GM13976 (cell line): ENCODE measurements around the gene GBX1.

Experiments used
- DNase-seq: peaks from one replicate; pipeline ENCODE4 v3.0.0; 2012; ENCODE audit warnings: low spot score
- in situ Hi-C: fragments of 300-500 bp; cut with MboI; formaldehyde crosslinking; loops from one replicate; pipeline ENCODE4 v1.12.0; 2022; ENCODE audit warnings: low sequenced_read_pairs, mixed read lengths, inconsistent platforms; ENCODE audit not compliant: unreplicated experiment
- TF ChIP-seq, protein P1 (sequence below): IDR thresholded peaks from 2 replicates; pipeline ENCODE4 v1.5.1; 2012; ENCODE audit warnings: borderline replicate concordance, mild to moderate bottlenecking; ENCODE audit not compliant: insufficient read depth; ENCODE audit errors: extremely low read depth, missing control alignments, control extremely low read depth

GBX1 gene

DNA sequence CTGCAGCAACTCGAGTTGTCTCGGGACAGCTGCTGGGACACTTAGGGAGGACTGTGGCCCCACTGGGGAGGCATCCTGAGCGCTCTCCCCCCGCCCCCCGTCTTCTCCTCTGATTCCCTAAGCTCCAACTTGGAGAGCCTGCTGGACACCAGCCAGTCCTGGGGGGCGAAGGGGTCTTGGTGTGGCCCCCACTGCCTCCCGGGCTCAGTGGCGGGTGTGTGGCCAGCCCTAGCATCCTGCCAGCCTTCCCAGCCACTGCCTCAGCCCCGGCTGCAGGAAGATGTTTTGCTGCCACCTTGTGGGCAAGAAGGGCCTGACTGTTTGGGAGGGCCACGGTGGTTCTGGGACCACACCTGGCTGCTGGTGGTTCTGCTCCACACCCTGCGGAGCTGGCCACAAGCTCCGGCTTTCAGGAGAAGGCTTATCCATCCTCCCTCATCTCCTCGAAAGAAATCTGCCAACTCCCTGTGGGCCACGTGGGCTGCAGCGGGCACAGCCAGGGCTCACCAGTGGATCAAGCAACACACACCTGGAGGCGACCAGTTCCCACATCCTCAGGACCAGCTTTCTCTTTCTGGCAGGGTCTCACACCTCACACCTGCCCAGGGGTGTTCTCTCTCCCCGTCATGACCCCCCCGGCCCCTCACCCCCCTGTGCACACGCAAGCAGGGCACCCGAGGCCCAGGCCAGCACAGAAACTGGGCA lies 56.4 kb downstream of the GBX1 start:
- DNase-seq = peak; percentile 94
- in situ Hi-C loops = no loop called here
- TF ChIP-seq, protein P1, sequence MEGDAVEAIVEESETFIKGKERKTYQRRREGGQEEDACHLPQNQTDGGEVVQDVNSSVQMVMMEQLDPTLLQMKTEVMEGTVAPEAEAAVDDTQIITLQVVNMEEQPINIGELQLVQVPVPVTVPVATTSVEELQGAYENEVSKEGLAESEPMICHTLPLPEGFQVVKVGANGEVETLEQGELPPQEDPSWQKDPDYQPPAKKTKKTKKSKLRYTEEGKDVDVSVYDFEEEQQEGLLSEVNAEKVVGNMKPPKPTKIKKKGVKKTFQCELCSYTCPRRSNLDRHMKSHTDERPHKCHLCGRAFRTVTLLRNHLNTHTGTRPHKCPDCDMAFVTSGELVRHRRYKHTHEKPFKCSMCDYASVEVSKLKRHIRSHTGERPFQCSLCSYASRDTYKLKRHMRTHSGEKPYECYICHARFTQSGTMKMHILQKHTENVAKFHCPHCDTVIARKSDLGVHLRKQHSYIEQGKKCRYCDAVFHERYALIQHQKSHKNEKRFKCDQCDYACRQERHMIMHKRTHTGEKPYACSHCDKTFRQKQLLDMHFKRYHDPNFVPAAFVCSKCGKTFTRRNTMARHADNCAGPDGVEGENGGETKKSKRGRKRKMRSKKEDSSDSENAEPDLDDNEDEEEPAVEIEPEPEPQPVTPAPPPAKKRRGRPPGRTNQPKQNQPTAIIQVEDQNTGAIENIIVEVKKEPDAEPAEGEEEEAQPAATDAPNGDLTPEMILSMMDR = peak; percentile 89

DNA sequence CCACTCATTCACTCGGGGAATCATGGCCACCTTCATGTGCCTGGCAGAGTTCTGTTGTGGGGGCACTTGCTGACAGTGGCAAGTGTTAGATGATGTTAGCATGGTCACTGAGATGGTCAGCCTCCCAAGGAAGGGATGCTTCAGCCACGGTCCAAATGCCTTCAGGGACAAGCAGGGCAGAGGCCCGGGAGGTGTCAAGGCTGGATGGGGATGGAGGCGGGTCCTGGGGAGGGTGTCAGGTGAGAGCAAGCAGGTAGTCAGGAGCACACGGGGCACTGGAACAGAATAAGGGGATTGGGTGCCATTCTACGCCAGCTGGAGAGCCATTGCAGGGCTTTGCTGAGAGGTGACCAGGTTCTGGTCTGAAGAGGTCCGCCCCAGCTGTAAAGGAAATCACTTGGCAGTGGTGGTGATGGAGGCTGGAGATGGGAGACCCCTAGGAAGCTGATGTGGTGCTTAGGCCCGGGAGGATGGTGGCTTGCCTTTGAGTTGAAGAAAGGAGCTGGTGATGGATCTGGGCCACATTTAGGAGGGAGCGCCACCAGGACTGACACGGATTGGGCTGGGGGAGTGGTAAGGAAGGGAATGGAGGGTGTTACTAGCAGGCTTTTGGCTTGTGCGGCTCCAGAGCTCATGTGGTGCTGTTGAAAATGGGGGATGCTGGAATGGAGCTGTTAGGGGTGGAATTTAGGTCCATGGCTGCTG lies 57.1 kb downstream of the GBX1 start:
- TF ChIP-seq, protein P1 = no peak
- in situ Hi-C loops = no loop called here
- DNase-seq = no peak

DNA sequence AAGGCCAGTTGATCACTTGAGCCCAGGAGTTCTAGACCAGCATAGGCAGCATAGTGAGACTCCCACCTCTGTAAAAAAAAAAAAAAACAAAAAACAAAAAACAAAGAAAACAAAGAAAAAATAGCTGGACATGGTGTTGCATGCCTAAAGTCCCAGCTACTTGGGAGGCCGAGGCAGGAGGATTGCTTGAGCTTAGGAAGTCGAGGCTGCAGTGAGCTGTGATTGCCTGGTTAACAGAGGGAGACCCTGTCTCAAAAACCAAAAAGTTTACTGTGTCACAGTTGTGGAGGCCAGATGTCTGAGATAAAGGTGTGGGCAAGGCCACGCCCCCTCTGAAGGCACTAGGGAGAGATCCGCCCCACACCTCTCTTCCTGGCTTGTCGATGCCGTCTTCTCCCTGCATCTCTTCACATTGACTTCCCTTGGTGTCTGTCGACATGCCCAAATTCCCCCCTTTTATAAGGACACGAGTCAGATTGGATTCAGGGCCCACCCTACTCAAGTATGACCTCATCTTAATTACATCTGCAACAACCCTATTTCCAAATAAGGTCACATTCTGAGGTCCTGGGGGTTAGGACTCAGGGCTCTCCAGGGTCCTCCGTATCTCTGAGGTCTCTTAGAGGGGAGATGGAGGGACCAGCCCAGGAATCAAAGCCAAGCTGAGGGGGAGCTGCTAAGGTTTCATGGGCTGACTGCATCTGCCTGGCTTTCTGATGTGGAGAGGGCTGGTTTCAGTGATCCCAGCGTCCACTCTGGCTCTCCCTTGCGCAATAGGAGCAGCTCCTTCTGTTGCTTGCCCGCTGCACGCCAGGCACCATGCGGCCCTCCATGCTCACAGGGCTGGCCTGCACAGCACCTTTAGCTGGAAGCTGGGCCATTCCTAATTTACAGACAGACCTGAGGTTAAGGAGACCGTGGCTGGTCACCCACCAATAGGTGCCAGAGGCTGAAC lies 58.1 kb downstream of the GBX1 start:
- TF ChIP-seq, protein P1 = no peak
- no peak for DNase-seq
- in situ Hi-C loops = no loop called here

DNA sequence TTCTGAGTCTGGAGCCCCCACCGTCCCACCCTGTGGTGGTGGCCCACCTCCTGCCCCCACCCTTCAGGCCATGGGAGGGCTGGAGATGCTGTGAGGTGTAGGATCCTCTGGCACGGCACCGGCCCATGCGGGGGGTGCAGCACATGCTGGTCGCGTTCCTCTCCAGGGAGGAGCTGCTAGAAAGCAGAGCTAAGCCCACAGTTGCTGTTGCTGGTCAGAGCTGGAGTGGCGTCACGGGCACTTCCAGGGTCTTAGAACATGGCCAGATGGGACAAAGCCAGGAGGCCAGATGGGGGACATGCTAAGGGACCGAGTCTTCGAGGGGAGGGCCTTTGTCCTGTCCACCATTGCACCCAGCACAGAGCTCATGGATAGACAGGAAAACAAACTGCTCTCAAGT lies 59.6 kb downstream of the GBX1 start:
- TF ChIP-seq, protein P1 = no peak
- DNase-seq = no peak
- in situ Hi-C loops = no loop called here

DNA sequence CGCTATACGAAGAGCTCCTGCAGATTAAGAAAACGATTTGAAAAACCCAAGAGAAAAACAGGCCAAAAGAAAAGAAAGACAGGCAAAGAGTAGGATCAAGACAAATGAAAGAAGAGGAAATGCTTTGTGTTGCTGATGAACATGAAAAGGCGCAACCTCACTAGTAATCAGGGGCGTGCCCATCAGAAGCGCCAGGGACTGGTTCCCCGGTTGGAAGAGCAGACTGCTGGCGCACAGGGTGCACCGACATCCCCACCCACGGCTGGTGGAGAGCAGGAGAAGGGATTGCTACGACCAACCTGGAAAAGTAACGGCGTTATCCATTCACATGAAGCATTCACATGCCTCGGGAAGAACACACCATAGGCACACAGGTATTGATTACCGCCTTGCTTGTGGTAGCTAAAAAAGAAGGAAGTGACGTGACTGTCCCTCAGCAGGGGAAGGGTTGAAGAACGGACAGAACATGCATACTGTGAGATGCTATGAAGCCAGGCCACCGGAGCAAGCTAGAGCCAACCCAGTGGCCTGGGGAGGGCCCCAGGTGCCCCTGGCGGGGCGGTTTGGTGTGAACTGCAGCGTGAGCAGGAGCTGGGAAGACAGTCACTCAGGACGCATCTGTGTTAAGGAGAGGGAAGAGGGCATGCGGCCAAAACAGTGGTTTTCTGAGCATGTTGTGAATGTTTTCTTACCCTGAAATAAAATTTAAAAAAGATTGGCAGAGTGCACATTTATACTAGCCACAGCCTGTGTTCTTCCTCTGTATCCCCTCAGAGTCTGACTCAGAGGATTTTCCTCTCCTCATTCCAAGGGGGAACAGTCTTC lies 62.9 kb downstream of the GBX1 start:
- in situ Hi-C loops = no loop called here
- no peak for DNase-seq
- TF ChIP-seq, protein P1 = no peak
